ENCODE data around the gene PAOX.

PAOX gene

GRCh38 chr10:133439517-133440461 is 60.7 kb downstream of the PAOX start:
- no peak for DNase-seq (ENCODE audit: low read depth)

DNA sequence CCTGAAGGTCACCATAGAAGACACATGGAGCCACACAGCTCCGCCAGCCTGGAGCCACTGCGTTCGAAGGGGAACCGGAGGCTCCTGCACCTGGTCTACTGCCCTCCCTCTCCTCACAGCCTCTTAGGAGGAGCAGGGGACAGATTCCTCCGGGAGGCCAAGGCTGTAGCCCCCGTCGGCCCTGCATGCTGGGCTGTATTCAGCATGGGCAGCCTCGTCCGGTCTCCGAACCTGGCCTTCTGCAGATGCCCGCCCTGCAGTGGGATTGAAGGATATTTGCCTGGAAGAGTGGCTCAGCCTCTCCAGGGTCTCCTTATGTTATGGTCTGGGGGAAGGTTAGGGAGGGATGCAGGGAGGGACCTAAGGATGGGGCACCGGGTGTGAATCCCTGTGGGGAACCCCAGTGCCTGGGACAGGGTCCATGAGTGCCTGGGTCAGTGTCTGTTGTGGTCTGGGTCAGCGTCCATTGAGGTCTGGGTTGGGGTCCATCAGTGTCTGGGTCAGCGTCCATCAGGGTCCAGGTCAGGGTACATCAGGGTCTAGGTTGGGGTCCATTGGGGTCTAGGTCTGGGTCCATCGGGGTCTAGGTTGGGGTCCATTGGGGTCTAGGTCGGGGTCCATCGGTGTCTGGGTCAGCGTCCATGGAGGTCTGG is 61.7 kb downstream of the PAOX start:
- DNase-seq (ENCODE audit: low read depth): no peak
